K562 (cell line): ENCODE results near the gene CDC45. TPM values are rescaled to one million over a fixed set of nuclear protein-coding genes. Genes with fewer than 3 reads are reported as not detected.

Experiments
- ATAC-seq: fragments of 200-7000 bp; cut with Tn5 transposase; 3 replicates; pipeline ENCODE4 v1.9.1; 2020; ENCODE audit warnings: moderate library complexity
- BruUV-seq: library from RNA; stranded (reverse); fragments of 400-500 nt; replicated peaks from 2 replicates; lab custom pipeline; 2021; lab: Mats Ljungman, UMichigan
- CTCF ChIA-PET: fragments of 300-600 bp; formaldehyde crosslinking; extraction: SDS; loops from one replicate; lab custom pipeline; 2021; ENCODE audit warnings: low intra/inter-chr PET ratio; lab: Yijun Ruan, JAX
- POLR2A ChIA-PET: fragments of 300-600, 350-650 bp; sonication (Branson Sonifier 250); formaldehyde crosslinking; extraction: SDS; loops from one replicate; lab custom pipeline; 2021; ENCODE audit warnings: antibody characterized with exemption, inconsistent platforms; lab: Yijun Ruan, JAX
- DNase-seq, 4 experiments: peaks; one replicate each; pipeline versions ENCODE4 v3.0.0 to v3.0.0-alpha.2; 2011 to 2018; ENCODE audit warnings: low spot score in 3 of 4, mixed read lengths in 3 of 4; ENCODE audit errors: extremely low read depth in 1 of 4
- FAIRE-seq: peaks from 2 replicates; lab custom pipeline; 2011; peaks lifted over from hg19 to GRCh38; lab: Jason Lieb, UNC
- H2AFZ ChIP-seq: 2 replicates; pipeline ENCODE4 v1.6.0; 2011; ENCODE audit warnings: low read depth, low read length, control low read depth, inconsistent platforms
- H3K27ac ChIP-seq: fragments of 200-600 bp; 3 replicates; pipeline ENCODE4 v1.8.0; 2011; ENCODE audit warnings: low read depth, mild to moderate bottlenecking, control low read depth, inconsistent platforms, low read length, moderate library complexity, mixed read lengths; ENCODE audit errors: extremely low read depth
- H3K27me3 ChIP-seq, 2 experiments: fragments of 300-600 bp in 1 of 2; 2 replicates in 1 of 2; 3 replicates in 1 of 2; pipeline versions ENCODE4 v1.6.0 to v1.8.0; 2011; ENCODE audit warnings: inconsistent platforms in 2 of 2, low read length in 2 of 2, mild to moderate bottlenecking in 1 of 2, mixed read lengths in 1 of 2, moderate library complexity in 1 of 2; ENCODE audit not compliant: control insufficient read depth in 2 of 2, insufficient read depth in 2 of 2
- H3K36me3 ChIP-seq: fragments of 300-600 bp; 3 replicates; pipeline ENCODE4 v1.8.0; 2011; ENCODE audit warnings: mild to moderate bottlenecking, low read length, inconsistent platforms; ENCODE audit not compliant: control insufficient read depth, insufficient read depth
- H3K4me1 ChIP-seq, 2 experiments: fragments of 200-600 bp in 1 of 2; replicated peaks in 1 of 2; 2 replicates in 1 of 2; 3 replicates in 1 of 2; pipeline versions ENCODE4 v1.5.1 to v1.8.0; 2011; ENCODE audit warnings: inconsistent platforms in 2 of 2, low read length in 2 of 2, mild to moderate bottlenecking in 1 of 2, mixed read lengths in 1 of 2, moderate library complexity in 1 of 2; ENCODE audit not compliant: control insufficient read depth in 2 of 2, insufficient read depth in 2 of 2
- H3K4me2 ChIP-seq: 2 replicates; pipeline ENCODE4 v1.6.1; 2011; ENCODE audit warnings: low read length, control low read depth, inconsistent platforms, mixed read lengths; ENCODE audit not compliant: insufficient read depth
- H3K4me3 ChIP-seq: fragments of 200-600 bp; sonication (generic), shearing (Covaris generic); 2 replicates; pipeline ENCODE4 v1.5.1; 2016; ENCODE audit warnings: control low read depth, inconsistent platforms
- H3K79me2 ChIP-seq: fragments of 200-600 bp; 3 replicates; pipeline ENCODE4 v1.8.0; 2011; ENCODE audit warnings: low read length, inconsistent platforms; ENCODE audit not compliant: control insufficient read depth, insufficient read depth
- H3K9ac ChIP-seq, 2 experiments: 2 replicates each; pipeline versions ENCODE4 v1.6.0 to v1.6.1; 2011; ENCODE audit warnings: low read depth in 2 of 2, low read length in 2 of 2, control low read depth in 1 of 2, inconsistent platforms in 1 of 2, mild to moderate bottlenecking in 1 of 2, mixed read lengths in 1 of 2; ENCODE audit not compliant: insufficient read depth in 1 of 2
- H3K9me1 ChIP-seq: one replicate; pipeline ENCODE4 v1.6.0; 2011; ENCODE audit warnings: inconsistent platforms, mild to moderate bottlenecking, low read length, moderate library complexity; ENCODE audit not compliant: control insufficient read depth, insufficient read depth
- H3K9me3 ChIP-seq: replicated peaks from 2 replicates; pipeline ENCODE4 v1.5.1; 2011; ENCODE audit warnings: low read depth, low read length, inconsistent platforms; ENCODE audit not compliant: control insufficient read depth, insufficient read depth
- H4K20me1 ChIP-seq: replicated peaks from 2 replicates; pipeline ENCODE4 v1.6.1; 2011; ENCODE audit warnings: low read length, inconsistent platforms, mixed read lengths; ENCODE audit not compliant: control insufficient read depth, insufficient read depth
- FOXO4 ChIP-seq: fragments of 450-650 bp; formaldehyde crosslinking; IDR thresholded peaks from 2 replicates; pipeline ENCODE4 v1.4.0; 2020; ENCODE audit warnings: mild to moderate bottlenecking, moderate library complexity
- GTF2F1 ChIP-seq: IDR thresholded peaks from 2 replicates; pipeline ENCODE4 v1.6.1; 2011; ENCODE audit warnings: low read depth, low read length, improper control_type of control experiment
- HNRNPUL1 ChIP-seq: fragments of 200-400 bp; formaldehyde crosslinking; IDR thresholded peaks from 2 replicates; pipeline ENCODE4 v1.6.1; 2017; ENCODE audit warnings: low read length
- MAFG ChIP-seq: fragments of 450-650 bp; conservative IDR thresholded peaks from 2 replicates; pipeline ENCODE4 v1.6.1; 2016; ENCODE audit warnings: missing genetic modification characterization, missing compliant biosample characterization
- MECOM ChIP-seq: fragments of 250-450 bp; sonication (Bioruptor Pico); IDR thresholded peaks from 2 replicates; pipeline ENCODE4 v1.8.0; 2022; ENCODE audit warnings: inconsistent platforms
- MEF2D ChIP-seq: conservative IDR thresholded peaks from 2 replicates; pipeline ENCODE4 v1.6.1; 2016; ENCODE audit warnings: low read depth, missing genetic modification characterization, missing compliant biosample characterization
- MYC ChIP-seq, 2 experiments: fragments of 250-450 bp in 1 of 2; sonication (Bioruptor Pico) in 1 of 2; IDR thresholded peaks; 2 replicates each; pipeline versions ENCODE4 v1.5.1 to v1.6.1; 2012 to 2021; ENCODE audit warnings: low read depth in 2 of 2, borderline replicate concordance in 1 of 2, improper control_type of control experiment in 1 of 2, low read length in 1 of 2, mild to moderate bottlenecking in 1 of 2, moderate library complexity in 1 of 2
- NBN ChIP-seq: fragments of 450-650 bp; IDR thresholded peaks from 2 replicates; pipeline ENCODE4 v1.6.1; 2016; ENCODE audit warnings: low read depth, mild to moderate bottlenecking
- POLR3A ChIP-seq: IDR thresholded peaks from 2 replicates; pipeline ENCODE4 v1.6.1; 2011; ENCODE audit warnings: borderline replicate concordance, mild to moderate bottlenecking, moderate library complexity; ENCODE audit not compliant: insufficient read length, insufficient read depth; ENCODE audit errors: extremely low read depth
- POU5F1 ChIP-seq: fragments of 150-350 bp; IDR thresholded peaks from 2 replicates; pipeline ENCODE4 v1.6.1; 2014; ENCODE audit warnings: borderline replicate concordance, low read length, low read depth, mild to moderate bottlenecking; ENCODE audit not compliant: partially characterized antibody
- SETDB1 ChIP-seq: IDR thresholded peaks from one replicate; pipeline ENCODE4 v1.6.1; 2012; ENCODE audit warnings: low read length, control low read depth, inconsistent platforms
- SIN3B ChIP-seq: fragments of 450-650 bp; IDR thresholded peaks from 2 replicates; pipeline ENCODE4 v1.6.1; 2017; ENCODE audit warnings: low read depth, mild to moderate bottlenecking, moderate library complexity
- SMAD1 ChIP-seq: fragments of 150-350 bp; IDR thresholded peaks from 2 replicates; pipeline ENCODE4 v1.6.1; 2014; ENCODE audit warnings: low read length, low read depth; ENCODE audit not compliant: partially characterized antibody
- SRSF7 ChIP-seq: fragments of 200-400 bp; formaldehyde crosslinking; optimal IDR thresholded peaks from 2 replicates; pipeline ENCODE3; 2017; ENCODE audit warnings: mild to moderate bottlenecking, low read depth, low read length
- STAT5B ChIP-seq: fragments of 250-450 bp; sonication (Bioruptor Pico); IDR thresholded peaks from 2 replicates; pipeline ENCODE4 v1.8.0; 2021; ENCODE audit warnings: mild to moderate bottlenecking, inconsistent platforms
- SUPT5H ChIP-seq: fragments of 450-650 bp; IDR thresholded peaks from 2 replicates; pipeline ENCODE4 v1.6.1; 2016
- THAP7 ChIP-seq: fragments of 250-450 bp; sonication (Bioruptor Pico); IDR thresholded peaks from 2 replicates; pipeline ENCODE4 v1.5.0; 2021
- ZBED1 ChIP-seq: IDR thresholded peaks from 2 replicates; pipeline ENCODE4 v1.6.1; 2014
- ZBTB5 ChIP-seq: fragments of 450-650 bp; IDR thresholded peaks from 2 replicates; pipeline ENCODE4 v1.6.1; 2017; ENCODE audit warnings: antibody characterized with exemption
- ZNF41 ChIP-seq: fragments of 250-450 bp; sonication (Bioruptor Pico); conservative IDR thresholded peaks from 2 replicates; pipeline ENCODE4 v1.4.0; 2020; ENCODE audit warnings: mild to moderate bottlenecking
- WGBS: fragments of 100-300 bp; shearing (Covaris generic); methylation state at CpG from one replicate; pipeline ENCODE4 v1.1.6; 2016; ENCODE audit warnings: low coverage, mixed read lengths; ENCODE audit not compliant: insufficient coverage; ENCODE audit errors: missing lambda C conversion rate; 5-methylcytosine and 5-hydroxymethylcytosine counted together
- in situ Hi-C: fragments of 300-500 bp; cut with MboI; formaldehyde crosslinking; loops from 4 replicates; pipeline ENCODE4 v1.15.0; 2018; ENCODE audit warnings: inconsistent platforms, mixed read lengths
- intact Hi-C: fragments of 100-400 bp; cut with micrococcal nuclease; formaldehyde crosslinking; loops from 2 replicates; pipeline ENCODE4 v1.14.2; 2022
- polyA plus RNA-seq, 8 experiments: library from polyadenylated mRNA; depleted of rRNA in 4 of 8; stranded (reverse) in 5 of 8; unstranded in 3 of 8; fragments of >200 nt; fragmentation: Nextera tagmentation in 2 of 8; fragmentation: Illumina TruSeq in 1 of 8; extraction: Ambion mirVana in 2 of 8; extraction: Trizol in 1 of 8; gene quantifications; 2 replicates each; pipeline versions ENCODE4 v1.2.1 to v1.2.3, GENCODE V29; 2011 to 2014; ENCODE audit warnings: inconsistent platforms in 1 of 8, missing spikeins in 1 of 8
- total RNA-seq, 7 experiments: library from RNA; depleted of rRNA in 6 of 7; stranded (reverse); fragments of >200 nt in 6 of 7; fragmentation: Illumina TruSeq in 2 of 7; extraction: Trizol in 2 of 7; gene quantifications; 2 replicates each; pipeline versions ENCODE4 v1.2.1 to v1.2.3, GENCODE V29; 2011 to 2021; ENCODE audit warnings: low replicate concordance in 1 of 7

The CDC45 gene
- total and polyA plus RNA-seq, 9 of the 15 experiments (the other 6 are each of a cell fraction or from before 2014, with no cell fraction given): 251 to 580 (median 410) TPM

GRCh38 chr22:19454156-19454555, 25.6 kb upstream of the CDC45 start:
- Histone ChIP-seq H3K9ac (no peak overlapping the region), H3K36me3 (peaks cover 98% of the 10 kb centered on the region), H3K27ac (no peak overlapping the region), H3K27me3 (no peaks in the 10 kb centered on the region), H4K20me1 (0 out of 2 replicates have a peak, but pooled peaks cover 3% of the 10 kb centered on the region), H2AFZ (no peak overlapping the region), H3K4me2 (no peak overlapping the region), H3K4me3 (no peak overlapping the region), H3K9me3 (no peaks in the 10 kb centered on the region), H3K4me1 (no peaks in the 10 kb centered on the region), H3K9me1 (no peaks in the 10 kb centered on the region), H3K79me2 (no peaks in the 10 kb centered on the region)
- intact Hi-C loops (no loop called here), in situ Hi-C loops (no loop called here)
- no peak for DNase-seq
- FAIRE-seq: no peak
- TSS peak; percentile 8 for BruUV-seq
- no peak for ATAC-seq
- POLR2A ChIA-PET: interaction anchor here (0.9 to 11.7 kb wide), 7 partner anchors 8 to 308 kb away, joined by 3 to 284 read pairs (median 12); partner anchors contain the start of genes C22orf39, CDC45, HIRA and MRPL40
- CTCF ChIA-PET: interaction anchor here (0.6 kb wide), 1 partner anchor 227 kb away, joined by 6 read pairs; no protein-coding TSS in a partner anchor
- 61% methylated on average over 6 of the region's 6 CpGs for WGBS
- TF ChIP-seq SETDB1 (peak; percentile 18), SRSF7 (no peak), ZNF41 (CRISPR knock-in tag) (no peak), SUPT5H (peak; percentile 41), GTF2F1 (no peak), MEF2D (tag) (no peak), FOXO4 (CRISPR knock-in tag) (no peak), THAP7 (no peak), NBN (no peak), STAT5B (CRISPR knock-in tag) (no peak), MECOM (CRISPR knock-in tag) (no peak), ZBED1 (no peak), POLR3A (no peak), SMAD1 (no peak), MYC (IDR thresholded peaks at IDR 0.05; ENCODE audit: low read depth, low read length) (no peak), MYC (CRISPR knock-in tag; IDR thresholded peaks at IDR 0.05; ENCODE audit: borderline replicate concordance, low read depth) (0 out of 2 replicates have a peak, but pooled peaks have one; percentile 26), MAFG (no peak), POU5F1 (no peak), ZBTB5 (no peak), HNRNPUL1 (no peak; the same call in 1 of the 2 replicates), SIN3B (no peak)
